Transverse colon (tissue), 4 donors: ENCODE measurements around the gene DGUOK. TPM values are rescaled to one million over a fixed set of nuclear protein-coding genes. Genes with fewer than 3 reads are reported as not detected.

Experiments
- DNase-seq: peaks from one replicate; pipeline ENCODE4 v3.0.0-alpha.2; 2019
- H3K27ac ChIP-seq, 4 donors: fragments of 200-600 bp; sonication (generic); 2 replicates each; pipeline ENCODE4 v1.5.1; 2016 to 2018; ENCODE audit warnings: inconsistent platforms in 4 of 4
- H3K27me3 ChIP-seq: fragments of 200-600 bp; sonication (generic); 2 replicates; pipeline ENCODE4 v1.5.1; 2017; ENCODE audit warnings: inconsistent platforms
- H3K36me3 ChIP-seq, 4 donors: fragments of 200-600 bp; sonication (generic); 2 replicates each; pipeline ENCODE4 v1.5.1; 2017 to 2019; ENCODE audit warnings: inconsistent platforms in 4 of 4
- H3K4me1 ChIP-seq, 4 donors: fragments of 200-600 bp; sonication (generic); 2 replicates each; pipeline ENCODE4 v1.5.1; 2017 to 2020; ENCODE audit warnings: inconsistent platforms in 4 of 4
- H3K4me3 ChIP-seq, 4 donors: fragments of 200-600 bp; sonication (generic); 1 replicate in 1 of 4; 2 replicates in 3 of 4; pipeline versions ENCODE4 v1.5.1 to v1.6.1; 2017 to 2019; ENCODE audit warnings: inconsistent platforms in 4 of 4
- H3K9me3 ChIP-seq, 2 donors: fragments of 200-600 bp; sonication (generic); 2 replicates each; pipeline ENCODE4 v1.5.1; 2017 to 2019; ENCODE audit warnings: inconsistent platforms in 2 of 2
- EP300 ChIP-seq: sonication (generic); formaldehyde crosslinking; IDR thresholded peaks from one replicate; pipeline ENCODE4 v1.6.1; 2017; ENCODE audit warnings: antibody characterized with exemption, low read depth
- POLR2A ChIP-seq: fragments of 450-650 bp; IDR thresholded peaks from one replicate; pipeline ENCODE4 v1.6.1; 2016; ENCODE audit warnings: antibody characterized with exemption, mild to moderate bottlenecking, moderate library complexity
- POLR2AphosphoS5 ChIP-seq, 3 donors: sonication (generic); formaldehyde crosslinking; IDR thresholded peaks; one replicate each; pipeline ENCODE4 v1.6.1; 2016; ENCODE audit warnings: antibody characterized with exemption in 3 of 3
- WGBS, 2 donors: methylation state at CpG; one replicate each; pipeline ENCODE4 v1.1.5; 2018; ENCODE audit warnings: low coverage in 1 of 2; 5-methylcytosine and 5-hydroxymethylcytosine counted together
- in situ Hi-C, 4 donors: fragments of 200-750 bp; cut with MboI; loops; one replicate each; pipeline versions ENCODE4 v1.15.0 to v1.15.1; 2017; ENCODE audit warnings: low sequenced_read_pairs in 3 of 4, low pct_ligation_motif_present in 1 of 4, low pct_unique_long_range_greater_than_20kb in 1 of 4
- intact Hi-C: fragments of 100-400 bp; cut with DNase I; formaldehyde crosslinking; loops from one replicate; pipeline ENCODE4 v1.15.1; 2023; ENCODE audit warnings: low total_unique reads
- total RNA-seq, 4 donors: library from RNA; depleted of rRNA; stranded (reverse); fragments of >200 nt; gene quantifications; one replicate each; pipeline ENCODE4 v1.1.0, GENCODE V29; 2016
- TF ChIP-seq, protein P1 (sequence below), 5 experiments: fragments of 200-600 bp in 3 of 5; fragments of 450-650 bp in 2 of 5; sonication (generic) in 3 of 5; IDR thresholded peaks; 1 replicate in 2 of 5; 2 replicates in 3 of 5; pipeline ENCODE4 v1.5.1; 2016 to 2017; ENCODE audit warnings: antibody characterized with exemption in 5 of 5, inconsistent platforms in 3 of 5, mild to moderate bottlenecking in 2 of 5, moderate library complexity in 1 of 5

DGUOK gene
- total RNA-seq, 4 donors from 2014 or later = 27.3 to 49.7 (median 40.3) TPM

DNA sequence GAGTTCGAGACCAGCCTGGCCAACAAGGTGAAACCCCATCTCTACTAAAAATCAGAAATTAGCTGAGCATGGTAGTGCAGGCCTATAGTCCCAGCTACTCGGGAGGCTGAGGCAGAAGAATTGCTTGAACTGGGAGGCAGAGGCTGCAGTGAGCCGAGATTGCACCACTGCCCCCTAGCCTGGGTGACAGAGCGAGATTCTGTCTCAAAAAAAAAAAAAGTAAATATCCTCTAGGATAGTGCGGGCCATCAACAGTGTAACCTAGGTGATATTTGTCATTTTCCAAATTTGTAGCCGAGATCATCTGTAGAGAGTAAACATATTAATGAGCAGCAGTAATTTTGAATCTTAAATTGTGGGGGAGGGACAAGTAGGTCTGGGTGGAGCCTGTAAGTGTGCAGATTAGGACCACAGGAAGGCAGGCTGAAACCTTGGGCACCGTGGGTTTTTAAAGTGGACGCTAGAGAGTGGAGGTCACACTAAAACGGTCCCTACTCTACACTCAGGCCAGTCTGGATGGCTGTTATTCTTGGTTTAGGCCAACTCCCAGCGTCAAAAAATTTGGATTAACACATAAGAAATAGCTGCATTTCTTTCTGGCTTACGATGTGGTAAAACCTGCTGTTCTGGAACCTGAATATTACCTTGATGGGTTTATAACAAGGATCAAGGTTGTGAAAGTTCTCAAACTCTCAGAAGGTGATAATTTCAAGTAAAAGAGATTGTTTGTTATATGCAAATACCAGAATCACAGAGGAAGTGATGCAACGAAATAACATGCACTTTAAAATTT lies 35.3 kb downstream of the DGUOK start:
- no peak for DNase-seq
- Histone ChIP-seq H3K9me3 (no peaks in the 10 kb centered on the region), H3K27ac (no peak overlapping the region), H3K27me3 (no peaks in the 10 kb centered on the region), H3K4me3 (no peak overlapping the region), H3K36me3 (peaks cover 0 to 19% (median 9%) of the 10 kb centered on the region in 4 donors), H3K4me1 (no peaks in the 10 kb centered on the region)
- TF ChIP-seq, protein P1, sequence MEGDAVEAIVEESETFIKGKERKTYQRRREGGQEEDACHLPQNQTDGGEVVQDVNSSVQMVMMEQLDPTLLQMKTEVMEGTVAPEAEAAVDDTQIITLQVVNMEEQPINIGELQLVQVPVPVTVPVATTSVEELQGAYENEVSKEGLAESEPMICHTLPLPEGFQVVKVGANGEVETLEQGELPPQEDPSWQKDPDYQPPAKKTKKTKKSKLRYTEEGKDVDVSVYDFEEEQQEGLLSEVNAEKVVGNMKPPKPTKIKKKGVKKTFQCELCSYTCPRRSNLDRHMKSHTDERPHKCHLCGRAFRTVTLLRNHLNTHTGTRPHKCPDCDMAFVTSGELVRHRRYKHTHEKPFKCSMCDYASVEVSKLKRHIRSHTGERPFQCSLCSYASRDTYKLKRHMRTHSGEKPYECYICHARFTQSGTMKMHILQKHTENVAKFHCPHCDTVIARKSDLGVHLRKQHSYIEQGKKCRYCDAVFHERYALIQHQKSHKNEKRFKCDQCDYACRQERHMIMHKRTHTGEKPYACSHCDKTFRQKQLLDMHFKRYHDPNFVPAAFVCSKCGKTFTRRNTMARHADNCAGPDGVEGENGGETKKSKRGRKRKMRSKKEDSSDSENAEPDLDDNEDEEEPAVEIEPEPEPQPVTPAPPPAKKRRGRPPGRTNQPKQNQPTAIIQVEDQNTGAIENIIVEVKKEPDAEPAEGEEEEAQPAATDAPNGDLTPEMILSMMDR (IDR thresholded peaks at IDR 0.05) = no peak
- no peak for TF ChIP-seq EP300
- TF ChIP-seq POLR2AphosphoS5 (IDR thresholded peaks at IDR 0.05) = no peak
- no peak for TF ChIP-seq POLR2A
- 86 to 89% methylated on average over 9 to 12 of the region's 12 CpGs for WGBS, 2 donors
- intact Hi-C loops = no loop called here
- in situ Hi-C loops = no loop called here

DNA sequence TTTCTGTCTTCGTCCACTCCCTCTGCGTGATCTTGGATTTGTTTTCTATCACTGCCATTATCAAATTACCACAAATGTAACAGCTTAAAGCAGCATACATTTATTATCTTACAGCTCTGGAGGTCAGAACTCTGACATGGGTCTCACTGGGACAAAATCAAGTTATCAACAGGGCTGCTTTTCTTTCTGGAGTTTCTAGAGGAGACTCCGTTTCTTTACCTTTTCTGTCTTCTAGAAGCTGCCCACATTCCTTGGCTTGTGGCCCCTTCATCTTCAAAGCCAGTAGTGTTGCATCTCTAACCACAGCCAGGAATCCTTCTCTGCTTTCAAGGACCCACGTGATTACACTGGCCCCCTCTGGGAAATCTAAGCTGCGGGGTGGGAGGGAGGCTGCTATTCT lies 36.1 kb downstream of the DGUOK start:
- TF ChIP-seq, protein P1 (IDR thresholded peaks at IDR 0.05) = no peak
- TF ChIP-seq POLR2AphosphoS5 (IDR thresholded peaks at IDR 0.05) (no peak), EP300 (no peak), POLR2A (no peak)
- Histone ChIP-seq H3K4me3 (no peak overlapping the region), H3K27me3 (no peaks in the 10 kb centered on the region), H3K9me3 (no peaks in the 10 kb centered on the region), H3K4me1 (no peaks in the 10 kb centered on the region), H3K27ac (no peak overlapping the region), H3K36me3 (peaks cover 0 to 19% (median 9%) of the 10 kb centered on the region in 4 donors)
- WGBS, 2 donors = 76 to 100% methylated on average over 1 to 5 of the region's 5 CpGs
- in situ Hi-C loops = no loop called here
- intact Hi-C loops = no loop called here
- no peak for DNase-seq

DNA sequence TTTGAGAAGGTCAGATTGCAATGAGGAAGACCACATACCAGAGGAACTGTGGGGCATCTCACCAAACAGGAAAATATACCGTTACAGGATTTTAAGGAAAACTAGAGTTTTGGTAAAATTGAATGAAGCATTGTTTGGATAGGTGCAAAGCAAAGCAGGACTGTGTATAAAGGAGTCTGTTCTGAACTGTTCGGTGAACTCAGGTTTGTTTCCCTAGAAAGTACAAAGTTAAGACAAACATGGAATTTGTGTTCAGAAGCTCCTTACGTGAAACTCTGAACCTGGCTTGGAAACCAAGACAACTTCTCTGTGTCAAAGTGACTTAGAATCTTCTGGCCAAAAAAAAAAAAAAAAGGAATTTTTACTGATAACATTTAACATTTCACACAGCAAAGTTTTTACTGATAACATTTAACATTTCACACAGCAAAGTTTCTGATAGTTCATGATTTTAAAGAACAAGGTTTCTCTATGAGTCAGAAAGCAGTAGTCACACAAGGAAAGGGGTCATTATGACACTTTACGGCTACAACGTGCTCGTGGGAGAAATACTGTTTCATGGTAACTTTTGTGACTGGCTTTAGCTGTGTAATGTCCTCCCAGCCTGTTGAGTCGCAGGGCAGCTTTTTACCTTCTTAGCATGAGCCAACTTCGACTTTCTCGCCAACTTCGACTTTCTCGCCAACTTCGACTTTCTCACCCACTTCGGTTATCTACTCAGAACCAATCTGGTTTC lies 36.9 kb downstream of the DGUOK start:
- no peak overlapping the region for H3K27ac ChIP-seq
- H3K27me3 ChIP-seq = no peaks in the 10 kb centered on the region
- WGBS, 2 donors = 77 to 93% methylated on average over 9 to 13 of the region's 13 CpGs
- peaks cover 0 to 13% (median 5%) of the 10 kb centered on the region in 4 donors for H3K36me3 ChIP-seq
- DNase-seq = no peak
- H3K4me1 ChIP-seq = no peaks in the 10 kb centered on the region
- in situ Hi-C loops (no loop called here), intact Hi-C loops (no loop called here)
- H3K4me3 ChIP-seq = no peak overlapping the region
- H3K9me3 ChIP-seq = no peaks in the 10 kb centered on the region
- TF ChIP-seq POLR2A (no peak), EP300 (no peak), POLR2AphosphoS5 (IDR thresholded peaks at IDR 0.05) (no peak)
- TF ChIP-seq, protein P1 (IDR thresholded peaks at IDR 0.05) = no peak

DNA sequence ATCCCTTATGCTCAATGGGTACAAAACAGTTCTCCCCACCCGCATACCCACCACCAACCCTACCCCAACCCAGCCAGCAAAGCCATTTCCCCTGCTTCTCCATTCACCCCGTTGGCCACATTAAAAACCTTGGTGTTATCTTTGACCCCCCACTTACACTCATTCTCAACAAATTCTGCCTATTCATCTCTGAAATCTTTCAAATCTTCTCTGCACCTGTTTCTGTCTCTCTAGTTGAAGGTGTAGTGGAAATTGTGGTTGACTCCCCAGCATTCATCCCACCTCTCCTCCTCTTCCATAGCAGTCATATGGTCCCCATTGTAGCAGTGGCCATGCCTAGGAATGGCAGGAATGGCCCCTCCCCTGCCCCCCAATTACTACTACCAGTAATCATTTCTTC lies 37.5 kb downstream of the DGUOK start:
- intact Hi-C loops = no loop called here
- WGBS, 2 donors = 90 to 93% methylated on average over 2 of the region's 2 CpGs
- in situ Hi-C loops = no loop called here

More for the DNA sequence above, 37.5 kb downstream of the DGUOK start:
- Histone ChIP-seq H3K4me1 (no peaks in the 10 kb centered on the region), H3K36me3 (peaks cover 0 to 6% (median 2%) of the 10 kb centered on the region in 4 donors), H3K4me3 (no peak overlapping the region), H3K9me3 (no peaks in the 10 kb centered on the region), H3K27ac (no peak overlapping the region), H3K27me3 (no peaks in the 10 kb centered on the region)
- TF ChIP-seq POLR2AphosphoS5 (IDR thresholded peaks at IDR 0.05) = no peak
- no peak for TF ChIP-seq EP300
- TF ChIP-seq POLR2A = no peak
- TF ChIP-seq, protein P1 (IDR thresholded peaks at IDR 0.05) = no peak
- DNase-seq = no peak
